Smooth muscle cell (in vitro differentiated cells): ENCODE measurements around the gene VAV3. TPM values are rescaled to one million over a fixed set of nuclear protein-coding genes. Genes with fewer than 3 reads are reported as not detected.

Experiments used
- DNase-seq: peaks from one replicate; lab custom pipeline; 2025; ENCODE audit not compliant: unreplicated experiment; lab: John Stamatoyannopoulos, UW
- H2AFZ ChIP-seq: fragments of 200-600 bp; sonication (generic); 2 replicates; pipeline ENCODE4 v1.6.0; 2016; ENCODE audit warnings: antibody characterized with exemption, low read depth, mild to moderate bottlenecking
- H3F3A ChIP-seq: fragments of 200-600 bp; sonication (generic); 2 replicates; pipeline ENCODE4 v1.6.0; 2017; ENCODE audit warnings: antibody characterized with exemption, low read depth
- H3K27ac ChIP-seq: fragments of 200-600 bp; sonication (generic); 2 replicates; pipeline ENCODE4 v1.5.1; 2016; ENCODE audit warnings: low read depth, mild to moderate bottlenecking
- H3K27me3 ChIP-seq: fragments of 200-600 bp; sonication (generic); 2 replicates; pipeline ENCODE4 v1.6.1; 2016; ENCODE audit warnings: low read depth, mild to moderate bottlenecking
- H3K36me3 ChIP-seq: fragments of 200-600 bp; sonication (generic); 2 replicates; pipeline ENCODE4 v1.5.1; 2016; ENCODE audit warnings: low read depth
- H3K4me1 ChIP-seq: fragments of 200-600 bp; sonication (generic); 2 replicates; pipeline ENCODE4 v1.5.1; 2016; ENCODE audit warnings: low read depth
- H3K4me2 ChIP-seq: fragments of 200-600 bp; sonication (generic); 2 replicates; pipeline ENCODE4 v1.6.0; 2016; ENCODE audit warnings: mild to moderate bottlenecking
- H3K4me3 ChIP-seq: fragments of 200-600 bp; sonication (generic); 2 replicates; pipeline ENCODE4 v1.5.1; 2016; ENCODE audit warnings: mild to moderate bottlenecking
- H3K79me2 ChIP-seq: fragments of 200-600 bp; sonication (generic); 2 replicates; pipeline ENCODE4 v1.6.0; 2016; ENCODE audit warnings: low read depth, mild to moderate bottlenecking
- H3K9ac ChIP-seq: fragments of 200-600 bp; sonication (generic); 2 replicates; pipeline ENCODE4 v1.6.0; 2016; ENCODE audit warnings: low read depth
- H3K9me3 ChIP-seq: fragments of 200-600 bp; sonication (generic); replicated peaks from 2 replicates; pipeline ENCODE4 v1.5.1; 2016; ENCODE audit warnings: low read depth
- H4K20me1 ChIP-seq: fragments of 200-600 bp; sonication (generic); 2 replicates; pipeline ENCODE4 v1.6.0; 2016; ENCODE audit warnings: low read depth
- WGBS: methylation state at CpG from one replicate; pipeline ENCODE4 v1.1.7; 2016; ENCODE audit warnings: low lambda C conversion rate; 5-methylcytosine and 5-hydroxymethylcytosine counted together
- polyA plus RNA-seq: library from polyadenylated mRNA; unstranded; fragments of >200 nt; fragmentation: Nextera tagmentation; extraction: Ambion mirVana; gene quantifications from 2 replicates; pipeline ENCODE4 v1.2.1, GENCODE V29; 2016
- total RNA-seq: library from RNA; depleted of rRNA; stranded (reverse); fragments of >200 nt; gene quantifications from 2 replicates; pipeline ENCODE4 v1.2.3, GENCODE V29; 2014
- TF ChIP-seq, protein P1 (sequence below): fragments of 200-600 bp; sonication (generic); IDR thresholded peaks from 2 replicates; pipeline ENCODE4 v1.5.1; 2017; ENCODE audit warnings: borderline replicate concordance, mild to moderate bottlenecking, antibody characterized with exemption; ENCODE audit not compliant: insufficient read depth, poor library complexity, severe bottlenecking

Gene VAV3
- total and polyA plus RNA-seq, 2 experiments from 2014 or later: 0.62 to 10.1 TPM

DNA sequence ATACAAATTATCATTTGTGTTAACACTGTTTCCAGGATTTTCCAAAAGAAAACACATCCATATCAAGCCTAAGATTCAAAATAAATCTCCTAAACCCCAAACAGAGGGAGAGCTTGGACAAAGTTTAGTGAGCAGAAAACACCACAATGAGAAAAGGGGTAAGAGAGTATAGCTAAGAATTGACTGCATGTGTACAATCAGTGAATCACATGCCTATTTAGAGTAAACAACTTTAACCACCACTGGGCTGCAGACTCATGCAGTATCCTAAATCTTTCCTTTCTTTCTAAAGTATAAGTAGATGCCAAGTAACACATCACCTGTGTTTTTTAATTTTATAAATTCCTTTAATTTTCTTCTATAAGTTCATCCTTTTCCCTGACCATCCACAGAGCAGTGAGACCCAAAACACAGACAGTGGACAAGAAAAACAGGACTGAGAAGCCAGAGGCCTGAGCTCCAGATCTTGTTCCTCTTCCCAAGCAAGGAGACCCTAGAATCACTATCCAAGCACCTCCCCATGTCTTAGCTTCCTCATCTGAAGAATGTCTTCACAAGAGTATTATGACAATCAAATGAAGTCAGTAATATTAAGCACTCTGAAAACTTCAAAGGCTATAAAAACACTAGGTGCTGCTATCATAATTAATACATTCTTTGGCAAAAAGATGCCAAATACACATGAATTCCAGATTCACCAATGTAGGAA, 93.1 kb downstream of the VAV3 start:
- TF ChIP-seq, protein P1, sequence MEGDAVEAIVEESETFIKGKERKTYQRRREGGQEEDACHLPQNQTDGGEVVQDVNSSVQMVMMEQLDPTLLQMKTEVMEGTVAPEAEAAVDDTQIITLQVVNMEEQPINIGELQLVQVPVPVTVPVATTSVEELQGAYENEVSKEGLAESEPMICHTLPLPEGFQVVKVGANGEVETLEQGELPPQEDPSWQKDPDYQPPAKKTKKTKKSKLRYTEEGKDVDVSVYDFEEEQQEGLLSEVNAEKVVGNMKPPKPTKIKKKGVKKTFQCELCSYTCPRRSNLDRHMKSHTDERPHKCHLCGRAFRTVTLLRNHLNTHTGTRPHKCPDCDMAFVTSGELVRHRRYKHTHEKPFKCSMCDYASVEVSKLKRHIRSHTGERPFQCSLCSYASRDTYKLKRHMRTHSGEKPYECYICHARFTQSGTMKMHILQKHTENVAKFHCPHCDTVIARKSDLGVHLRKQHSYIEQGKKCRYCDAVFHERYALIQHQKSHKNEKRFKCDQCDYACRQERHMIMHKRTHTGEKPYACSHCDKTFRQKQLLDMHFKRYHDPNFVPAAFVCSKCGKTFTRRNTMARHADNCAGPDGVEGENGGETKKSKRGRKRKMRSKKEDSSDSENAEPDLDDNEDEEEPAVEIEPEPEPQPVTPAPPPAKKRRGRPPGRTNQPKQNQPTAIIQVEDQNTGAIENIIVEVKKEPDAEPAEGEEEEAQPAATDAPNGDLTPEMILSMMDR: no peak
- H3K4me3 ChIP-seq: no peak overlapping the region

DNA sequence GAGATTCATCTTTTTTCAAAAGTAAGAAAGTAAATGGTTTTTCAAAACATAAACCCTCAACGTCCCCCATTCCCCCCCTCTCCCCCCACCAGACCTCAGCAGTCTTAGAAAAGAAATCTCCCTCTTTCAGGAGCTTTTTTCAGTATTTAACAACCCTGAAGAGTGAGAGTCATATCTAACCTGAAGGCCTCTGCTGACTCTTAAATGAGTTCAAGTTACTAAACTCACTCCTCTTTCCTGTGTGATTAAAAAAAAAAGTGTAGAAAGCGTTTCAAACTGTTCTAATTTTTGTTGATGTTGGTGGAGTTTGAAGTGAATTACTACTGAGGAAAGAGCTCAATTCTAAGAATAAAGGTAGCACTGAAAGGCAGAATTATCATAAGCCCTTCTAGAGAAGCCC, 93.7 kb downstream of the VAV3 start:
- no peaks in the 10 kb centered on the region for H3F3A ChIP-seq
- H3K27me3 ChIP-seq: no peaks in the 10 kb centered on the region
- H3K9ac ChIP-seq: no peak overlapping the region
- no peak overlapping the region for H3K4me2 ChIP-seq
- 96% methylated on average over 2 of the region's 2 CpGs for WGBS
- H3K9me3 ChIP-seq: no peaks in the 10 kb centered on the region
- no peaks in the 10 kb centered on the region for H3K36me3 ChIP-seq
- no peak for DNase-seq
- no peak overlapping the region for H3K4me3 ChIP-seq
- H2AFZ ChIP-seq: no peak overlapping the region
- H3K4me1 ChIP-seq: no peaks in the 10 kb centered on the region
- H3K79me2 ChIP-seq: no peaks in the 10 kb centered on the region
- H3K27ac ChIP-seq: no peak overlapping the region
- no peaks in the 10 kb centered on the region for H4K20me1 ChIP-seq
- TF ChIP-seq, protein P1: no peak

More for the DNA sequence above, 93.1 kb downstream of the VAV3 start:
- Histone ChIP-seq H3K27me3 (no peaks in the 10 kb centered on the region), H3F3A (no peaks in the 10 kb centered on the region), H3K4me1 (peaks cover 3% of the 10 kb centered on the region), H3K9ac (no peak overlapping the region), H2AFZ (no peak overlapping the region), H3K4me2 (no peak overlapping the region), H4K20me1 (no peaks in the 10 kb centered on the region), H3K36me3 (no peaks in the 10 kb centered on the region), H3K9me3 (no peaks in the 10 kb centered on the region), H3K79me2 (no peaks in the 10 kb centered on the region), H3K27ac (no peak overlapping the region)
- no peak for DNase-seq

DNA sequence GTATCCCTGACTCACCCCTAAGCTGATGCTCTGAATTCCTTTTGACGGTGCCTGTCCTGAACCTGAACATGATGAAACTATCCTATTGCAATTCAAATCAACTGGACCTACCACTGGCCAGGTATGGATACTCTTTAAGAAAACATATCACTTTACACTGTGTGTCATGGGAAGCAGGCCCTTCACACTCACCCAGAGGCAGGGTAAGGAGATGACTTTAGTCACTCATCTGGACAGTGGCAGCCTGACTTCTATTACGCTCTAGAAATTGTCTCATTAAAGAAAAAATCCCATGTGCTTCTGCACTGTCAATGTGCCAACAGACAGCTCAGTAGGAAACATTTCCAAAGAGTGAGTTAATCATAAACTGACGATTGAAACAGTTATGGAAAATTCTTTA, 94.3 kb downstream of the VAV3 start:
- no peak overlapping the region for H3K4me2 ChIP-seq
- WGBS: 86% methylated on average over 3 of the region's 3 CpGs

More for the DNA sequence above, 94.3 kb downstream of the VAV3 start:
- no peaks in the 10 kb centered on the region for H3K9me3 ChIP-seq
- TF ChIP-seq, protein P1: no peak
- no peaks in the 10 kb centered on the region for H3K4me1 ChIP-seq
- H3K27me3 ChIP-seq: no peaks in the 10 kb centered on the region
- H3K4me3 ChIP-seq: no peak overlapping the region
- H3K9ac ChIP-seq: no peak overlapping the region
- no peaks in the 10 kb centered on the region for H3F3A ChIP-seq
- no peak for DNase-seq
- H3K36me3 ChIP-seq: no peaks in the 10 kb centered on the region
- no peaks in the 10 kb centered on the region for H3K79me2 ChIP-seq
- H4K20me1 ChIP-seq: no peaks in the 10 kb centered on the region
- no peak overlapping the region for H2AFZ ChIP-seq
- no peak overlapping the region for H3K27ac ChIP-seq
